AG09319 (cell line): Measurements from ENCODE around the gene PTPRJ.

Experiments
- DNase-seq: peaks from one replicate; pipeline ENCODE4 v3.0.0-alpha.2; 2010; ENCODE audit warnings: low read depth; ENCODE audit errors: extremely low read depth
- TF ChIP-seq, protein P1 (sequence below): IDR thresholded peaks from 2 replicates; pipeline ENCODE4 v1.5.1; 2011; ENCODE audit warnings: low read depth, mild to moderate bottlenecking, inconsistent platforms, low read length, moderate library complexity

The PTPRJ gene

DNA sequence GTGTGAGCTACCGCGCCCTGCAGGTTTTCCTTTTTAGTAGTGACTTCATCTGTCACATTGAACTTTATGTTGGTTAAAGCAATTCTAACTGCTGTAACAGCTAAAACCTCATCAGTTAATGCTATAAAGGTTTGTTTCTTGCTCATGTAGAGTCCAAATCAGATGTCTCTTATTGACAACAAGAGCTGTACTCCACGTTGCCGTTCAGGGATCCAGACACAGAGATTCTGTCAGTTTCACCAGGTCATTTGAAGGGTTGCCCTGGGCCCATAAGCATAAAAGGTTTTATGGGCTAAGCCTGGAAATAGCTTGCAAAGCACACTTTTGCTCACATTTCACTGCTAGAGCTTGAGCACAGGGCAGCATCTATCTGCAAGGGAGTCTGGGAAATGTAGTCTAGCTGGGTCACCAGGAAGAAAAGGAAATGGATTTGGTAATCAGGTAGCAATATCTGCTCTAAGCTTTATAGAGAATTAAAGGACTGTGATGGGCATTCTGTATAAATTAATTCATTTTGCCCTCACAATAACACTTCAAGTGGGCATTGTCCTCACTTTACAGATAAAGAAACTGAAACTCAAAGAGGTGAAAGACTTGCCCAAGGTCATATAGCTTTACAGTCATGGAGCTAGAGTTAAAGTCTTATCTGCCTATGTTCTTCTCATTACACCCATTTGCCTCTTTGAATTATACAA is 25.2 kb upstream of the PTPRJ start:
- no peak for DNase-seq
- TF ChIP-seq, protein P1, sequence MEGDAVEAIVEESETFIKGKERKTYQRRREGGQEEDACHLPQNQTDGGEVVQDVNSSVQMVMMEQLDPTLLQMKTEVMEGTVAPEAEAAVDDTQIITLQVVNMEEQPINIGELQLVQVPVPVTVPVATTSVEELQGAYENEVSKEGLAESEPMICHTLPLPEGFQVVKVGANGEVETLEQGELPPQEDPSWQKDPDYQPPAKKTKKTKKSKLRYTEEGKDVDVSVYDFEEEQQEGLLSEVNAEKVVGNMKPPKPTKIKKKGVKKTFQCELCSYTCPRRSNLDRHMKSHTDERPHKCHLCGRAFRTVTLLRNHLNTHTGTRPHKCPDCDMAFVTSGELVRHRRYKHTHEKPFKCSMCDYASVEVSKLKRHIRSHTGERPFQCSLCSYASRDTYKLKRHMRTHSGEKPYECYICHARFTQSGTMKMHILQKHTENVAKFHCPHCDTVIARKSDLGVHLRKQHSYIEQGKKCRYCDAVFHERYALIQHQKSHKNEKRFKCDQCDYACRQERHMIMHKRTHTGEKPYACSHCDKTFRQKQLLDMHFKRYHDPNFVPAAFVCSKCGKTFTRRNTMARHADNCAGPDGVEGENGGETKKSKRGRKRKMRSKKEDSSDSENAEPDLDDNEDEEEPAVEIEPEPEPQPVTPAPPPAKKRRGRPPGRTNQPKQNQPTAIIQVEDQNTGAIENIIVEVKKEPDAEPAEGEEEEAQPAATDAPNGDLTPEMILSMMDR, result no peak

DNA sequence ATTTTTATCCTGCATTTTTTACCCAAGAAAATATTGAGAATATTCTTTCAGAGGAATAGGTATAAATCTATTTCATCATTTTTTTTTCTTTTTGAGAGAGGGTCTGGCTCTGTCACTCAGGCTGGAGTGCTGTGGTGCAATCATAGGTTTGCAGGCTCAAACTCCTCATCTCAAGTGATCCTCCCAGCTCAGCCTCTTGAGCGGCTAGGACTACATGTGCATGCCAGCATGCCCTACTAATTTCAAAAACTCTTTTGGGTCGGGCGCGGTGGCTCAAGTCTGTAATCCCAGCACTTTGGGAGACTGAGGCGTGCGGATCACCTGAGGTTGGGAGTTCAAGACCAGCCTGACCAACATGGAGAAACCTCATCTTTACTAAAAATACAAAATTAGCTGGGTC is 20.3 kb upstream of the PTPRJ start:
- TF ChIP-seq, protein P1, result no peak
- DNase-seq, result no peak

DNA sequence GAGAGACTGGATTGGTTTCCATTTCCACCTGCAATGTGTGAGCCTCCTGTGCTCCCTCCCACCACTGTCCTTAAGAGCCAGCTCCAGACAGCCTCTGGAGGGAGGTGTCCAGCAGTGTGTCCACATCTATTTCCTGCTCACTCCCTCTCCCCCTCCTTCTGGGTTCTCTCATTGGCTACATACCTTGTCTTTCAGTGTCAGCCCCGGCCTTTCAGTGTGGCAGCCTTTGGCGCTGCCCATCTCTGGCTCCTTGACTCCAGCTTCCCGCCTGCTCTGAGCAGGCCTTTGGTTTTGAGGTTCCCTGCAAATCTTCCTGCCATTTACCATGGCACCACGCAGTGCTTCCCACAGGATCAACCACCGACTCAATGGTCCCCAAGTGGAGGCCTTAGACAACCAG is 19.0 kb upstream of the PTPRJ start:
- TF ChIP-seq, protein P1, result no peak
- no peak for DNase-seq

DNA sequence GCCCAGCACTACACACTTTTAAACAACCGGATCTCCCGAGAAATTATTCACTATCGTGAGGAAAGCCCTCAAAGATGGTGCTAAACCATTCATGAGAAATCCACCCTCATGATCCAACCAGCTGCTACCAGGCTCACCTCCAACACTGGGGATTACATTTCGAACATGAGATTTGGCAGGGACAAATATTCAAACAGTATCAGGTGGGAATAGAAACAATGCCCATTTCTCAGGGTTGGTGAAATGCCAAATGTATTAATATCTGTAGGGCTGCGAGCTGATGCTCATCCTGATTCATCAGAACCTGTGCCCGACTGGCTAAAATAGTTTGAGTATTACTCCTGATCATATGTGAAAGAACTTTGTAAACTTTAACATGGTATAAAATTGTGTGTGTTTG is 15.8 kb upstream of the PTPRJ start:
- no peak for DNase-seq
- TF ChIP-seq, protein P1, result no peak

DNA sequence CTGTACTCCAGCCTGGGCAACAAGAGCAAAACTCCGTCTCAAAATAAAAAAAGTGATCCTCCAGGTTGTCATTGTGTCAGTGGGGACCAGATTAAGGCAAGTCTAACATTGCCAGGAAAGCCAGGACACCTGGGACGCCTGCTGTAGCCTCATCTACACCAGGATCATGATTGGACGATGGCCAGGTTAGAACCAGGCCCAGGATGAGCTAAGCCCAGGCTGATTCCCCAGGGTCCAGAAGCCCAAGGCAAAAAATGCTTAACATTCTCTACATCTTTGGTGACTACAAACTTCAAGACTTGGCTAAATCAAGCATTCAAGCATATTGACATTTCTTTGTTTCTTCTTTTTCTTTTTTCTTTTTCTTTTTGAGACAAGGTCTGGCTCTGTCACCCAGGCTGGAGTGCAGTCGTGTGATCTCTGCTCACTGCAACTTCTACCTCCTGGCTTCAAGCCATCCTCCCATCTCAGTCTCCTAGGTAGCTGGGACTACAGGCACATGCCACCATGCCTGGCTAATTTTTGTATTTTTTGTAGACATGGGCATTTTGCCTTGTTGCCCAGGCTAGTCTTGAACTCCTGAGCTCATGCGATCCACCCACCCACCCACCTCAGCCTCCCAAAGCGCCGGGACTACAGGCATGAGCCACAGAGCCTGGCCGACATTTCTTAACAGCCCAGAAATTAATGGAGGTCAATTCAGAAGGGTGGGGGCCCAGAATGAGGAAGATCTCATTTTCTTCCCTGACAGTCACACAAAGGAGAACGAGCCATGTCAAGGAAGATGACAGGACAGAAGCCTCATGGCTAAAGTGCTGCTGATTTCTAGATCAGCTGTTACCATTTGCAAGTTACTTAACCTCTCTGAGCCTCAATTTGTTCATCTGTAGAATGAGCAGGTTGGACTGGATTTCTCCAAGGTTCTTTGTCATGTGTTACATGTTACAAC is 12.5 kb upstream of the PTPRJ start:
- TF ChIP-seq, protein P1, result no peak
- no peak for DNase-seq

DNA sequence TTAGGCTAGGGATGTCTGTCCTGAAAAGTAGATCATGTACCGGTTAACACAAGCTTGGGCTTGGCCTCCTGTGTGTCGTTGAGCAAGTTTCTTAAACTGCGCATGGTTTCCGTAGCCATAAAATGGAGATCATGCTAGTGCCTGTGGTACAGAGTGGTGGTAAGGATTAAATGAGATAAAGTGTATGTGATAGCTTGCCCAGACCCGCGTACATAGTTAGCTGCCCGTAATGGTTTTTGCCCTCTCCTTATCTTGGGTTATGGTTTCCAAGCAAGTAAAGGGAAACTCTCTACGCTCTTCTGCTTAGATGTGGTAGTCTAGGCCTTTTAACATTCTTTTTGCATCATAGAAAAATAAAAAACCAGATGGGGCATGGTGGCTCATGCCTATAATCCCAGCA is 11.0 kb upstream of the PTPRJ start:
- no peak for DNase-seq
- TF ChIP-seq, protein P1, result no peak

DNA sequence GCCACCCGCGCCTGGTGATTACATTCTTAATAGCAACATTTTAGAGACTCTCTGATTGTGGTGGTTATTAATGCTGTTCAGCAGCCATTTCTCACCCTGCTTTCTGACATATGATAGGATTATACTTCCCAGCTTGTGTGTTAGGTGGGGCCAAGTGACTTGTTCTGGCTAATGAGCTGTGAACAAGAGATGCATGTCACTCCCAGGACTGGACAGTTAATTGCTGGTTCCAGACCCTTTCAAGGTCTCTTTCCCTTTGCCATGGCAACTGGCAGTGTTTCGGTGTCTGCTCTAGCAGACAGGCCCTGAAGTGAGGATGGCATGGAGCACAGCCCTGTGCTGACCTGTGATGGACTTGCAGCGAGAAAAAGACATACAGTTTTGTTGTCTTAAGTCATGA is 8.9 kb upstream of the PTPRJ start:
- TF ChIP-seq, protein P1, result no peak
- DNase-seq, result no peak
